Measurements from ENCODE around the gene SH3BP2.

The SH3BP2 gene

GRCh38 chr4:2799224-2799911 is 6.5 kb downstream of the SH3BP2 start:
- intact Hi-C loops (cut with DNase I) = no loop called here
- peak in 5 of 10 donors; percentile 7 to 78 (median 68) for DNase-seq

- intact Hi-C loops (cut with DNase I) = no loop called here
- DNase-seq = peak in 6 of 10 donors; percentile 12 to 84 (median 52)
These were observed 7.2 kb downstream of the SH3BP2 start for GRCh38 chr4:2799971-2800690.

GRCh38 chr4:2800691-2801596 is 8.1 kb downstream of the SH3BP2 start:
- DNase-seq = peak; percentile 44 to 96 (median 78)
- intact Hi-C loops (cut with DNase I) = no loop called here

GRCh38 chr4:2802618-2803531 is 10.0 kb downstream of the SH3BP2 start:
- peak in 5 of 10 donors; percentile 5 to 74 (median 55) for DNase-seq

GRCh38 chr4:2803624-2804448 is 11.0 kb downstream of the SH3BP2 start:
- DNase-seq = peak in 4 of 10 donors; percentile 2 to 58 (median 34)
- intact Hi-C loops (cut with DNase I) = no loop called here

More at GRCh38 chr4:2802618-2803531, 10.0 kb downstream of the SH3BP2 start:
- intact Hi-C loops (cut with DNase I) = no loop called here

- intact Hi-C loops (cut with DNase I) = no loop called here
- DNase-seq = peak in 3 of 10 donors; percentile 43 to 64 (median 63)
These were observed 11.6 kb downstream of the SH3BP2 start for GRCh38 chr4:2804449-2804972.

- peak in 3 of 10 donors; percentile 37 to 67 (median 64) for DNase-seq
These were observed 12.2 kb downstream of the SH3BP2 start for GRCh38 chr4:2804973-2805501.

GRCh38 chr4:2805712-2806389 is 13.0 kb downstream of the SH3BP2 start:
- intact Hi-C loops (cut with DNase I) = no loop called here
- peak in 3 of 10 donors; percentile 71 to 81 (median 74) for DNase-seq

More at GRCh38 chr4:2804973-2805501, 12.2 kb downstream of the SH3BP2 start:
- intact Hi-C loops (cut with DNase I) = no loop called here

- DNase-seq = peak in 8 of 10 donors; percentile 49 to 94 (median 66)
- intact Hi-C loops (cut with DNase I) = no loop called here
These were observed 13.8 kb downstream of the SH3BP2 start for GRCh38 chr4:2806390-2807355.

- intact Hi-C loops (cut with DNase I) = no loop called here
- no peak for DNase-seq
These were observed 14.7 kb downstream of the SH3BP2 start for GRCh38 chr4:2807571-2807970.

GRCh38 chr4:2808001-2808400 is 15.1 kb downstream of the SH3BP2 start:
- no peak for DNase-seq
- intact Hi-C loops (cut with DNase I) = no loop called here

GRCh38 chr4:2809610-2810180 is 16.8 kb downstream of the SH3BP2 start:
- intact Hi-C loops (cut with DNase I) = no loop called here
- no peak for DNase-seq

GRCh38 chr4:2810388-2810787 is 17.5 kb downstream of the SH3BP2 start:
- intact Hi-C loops (cut with DNase I) = no loop called here
- no peak for DNase-seq

GRCh38 chr4:2811830-2812611 is 19.1 kb downstream of the SH3BP2 start:
- peak in 5 of 10 donors; percentile 37 to 84 (median 43) for DNase-seq
- intact Hi-C loops (cut with DNase I) = no loop called here

- no peak for DNase-seq
- intact Hi-C loops (cut with DNase I) = no loop called here
These were observed 19.9 kb downstream of the SH3BP2 start for GRCh38 chr4:2812612-2813354.

Measured in posterior cingulate gyrus (tissue), 11 donors.